ENCODE data around the gene NRROS.
A peak's percentile ranks its signal among the peaks of the same experiment; 100 is the strongest.
"Not testable (repeated sequence)": the region's sequence is repeated elsewhere in the genome, so short reads cannot be mapped to it uniquely, and the experiment has no call there.

Gene NRROS

DNA sequence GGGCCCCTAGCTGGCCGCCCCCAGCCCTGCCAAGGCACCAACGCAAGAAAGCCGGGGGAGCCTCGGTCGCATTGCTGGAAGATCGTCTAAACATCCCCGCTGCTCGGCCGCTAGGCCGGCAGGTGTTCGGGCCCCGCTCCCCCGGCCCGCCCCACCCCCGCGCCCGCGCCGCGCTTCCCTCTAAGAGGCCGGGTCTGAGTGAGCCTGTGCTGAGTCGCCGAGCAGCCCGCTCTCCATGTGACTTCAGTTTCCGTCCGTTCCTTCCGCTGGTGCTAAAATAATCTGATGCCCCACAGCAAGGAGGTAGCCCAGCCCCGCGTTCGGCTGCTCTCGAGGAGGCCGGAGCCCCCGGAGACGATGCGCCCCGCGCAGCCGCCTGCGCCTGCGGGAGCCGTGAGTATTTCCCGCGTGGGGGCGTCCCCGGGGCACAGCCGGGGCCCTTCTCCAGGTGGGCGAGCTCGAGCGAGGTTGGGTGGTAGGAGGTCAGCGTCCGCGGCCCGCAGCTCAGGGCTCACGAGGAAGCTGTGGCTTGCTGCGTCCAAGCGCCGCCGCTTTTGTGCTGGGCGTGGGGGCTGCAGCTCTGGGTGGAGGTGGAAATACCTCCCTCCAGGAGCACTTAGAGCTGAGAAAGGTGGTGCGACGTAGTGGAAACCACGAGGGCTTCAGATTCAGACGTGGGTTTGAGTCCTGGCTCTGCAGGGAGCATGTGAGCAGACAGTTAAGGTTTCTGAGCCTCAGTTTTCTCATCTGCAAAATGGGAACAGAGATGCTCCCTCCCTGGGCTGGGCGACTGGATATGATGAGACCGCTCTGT, at the start of gene NRROS:
Gene NRROS (plus strand): TSS at position 212 of the 814 bp plus-strand sequence. CDS start 14,846 bp downstream, outside the sequence.
- DNase-seq (ENCODE audit: insufficient read length, low spot score) (peak; percentile 74), FAIRE-seq (peak; percentile 68)

DNA sequence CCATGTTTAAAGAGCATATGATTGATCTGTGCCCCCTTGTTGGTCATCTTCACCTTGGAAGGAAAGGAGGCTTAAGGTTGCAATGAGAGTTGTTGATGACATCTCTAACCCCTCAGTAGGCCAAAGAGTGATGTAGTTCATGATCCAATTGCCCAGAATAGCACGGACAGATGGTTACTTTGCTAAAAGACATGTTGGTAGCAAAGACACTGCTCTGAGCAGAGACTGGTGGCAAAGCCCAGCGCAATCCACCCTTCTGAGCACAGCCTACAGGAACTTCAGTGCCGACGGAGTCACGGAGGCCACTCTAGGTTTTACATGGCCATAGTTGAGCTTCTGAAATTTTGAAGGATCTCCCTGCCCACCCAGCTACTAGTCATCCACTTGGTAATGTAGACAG, 49.2 kb upstream of the NRROS start:
- FAIRE-seq (no peak), DNase-seq (ENCODE audit: insufficient read length, low spot score) (no peak)

DNA sequence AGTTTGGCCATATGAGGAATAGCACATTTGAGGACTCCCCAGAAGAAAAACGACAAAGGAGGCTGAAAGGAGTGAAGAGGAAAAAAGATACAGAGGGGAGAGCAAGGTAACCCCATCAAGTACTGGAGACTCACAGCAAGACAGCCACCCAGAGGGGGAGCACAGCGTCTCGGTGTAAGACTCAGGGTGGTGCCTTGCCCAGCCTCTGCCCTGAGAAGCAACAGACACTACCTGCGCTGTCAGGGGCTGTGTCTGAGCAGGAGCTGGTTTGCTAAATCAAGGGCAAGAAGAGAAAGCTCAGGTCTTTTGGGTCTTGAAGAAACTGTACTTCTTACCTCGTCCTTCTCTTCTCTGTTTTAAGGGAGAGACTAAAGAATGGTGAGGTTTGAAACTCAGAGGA, 43.1 kb upstream of the NRROS start:
- DNase-seq (ENCODE audit: insufficient read length, low spot score) (no peak), FAIRE-seq (no peak)

DNA sequence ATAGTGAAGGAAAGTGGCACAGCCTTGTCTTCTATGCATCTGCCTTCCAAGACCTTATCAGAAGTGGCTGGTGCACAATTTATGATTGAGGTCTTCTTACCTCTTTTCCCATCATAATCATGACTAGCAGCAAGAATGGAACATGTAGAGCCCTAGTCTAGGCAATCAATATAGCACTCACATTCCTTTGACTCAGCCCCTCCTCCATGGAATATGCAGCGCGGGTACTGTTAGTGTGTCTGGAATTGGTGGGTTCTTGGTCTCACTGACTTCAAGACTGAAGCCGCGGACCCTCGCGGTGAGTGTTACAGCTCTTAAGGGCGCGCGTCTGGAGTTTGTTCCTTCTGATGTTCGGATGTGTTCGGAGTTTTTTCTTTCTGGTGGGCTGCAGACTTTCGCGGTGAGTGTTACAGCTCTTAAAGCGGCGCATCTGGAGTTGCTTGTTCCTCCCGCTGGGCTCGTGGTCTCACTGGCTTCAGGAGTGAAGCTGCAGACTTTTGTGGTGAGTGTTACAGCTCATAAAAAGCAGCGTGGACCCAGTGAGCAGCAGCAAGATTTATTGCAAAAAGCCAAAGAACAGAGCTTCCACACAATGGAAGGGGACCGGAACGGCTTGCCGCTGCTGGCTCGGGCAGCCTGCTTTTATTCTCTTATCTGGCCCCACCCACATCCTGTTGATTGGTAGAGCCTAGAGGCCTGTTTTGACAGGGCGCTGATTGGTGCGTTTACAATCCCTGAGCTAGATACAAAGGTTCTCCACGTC, 41.3 kb upstream of the NRROS start:
- DNase-seq (ENCODE audit: insufficient read length, low spot score); FAIRE-seq: not testable (repeated sequence)

DNA sequence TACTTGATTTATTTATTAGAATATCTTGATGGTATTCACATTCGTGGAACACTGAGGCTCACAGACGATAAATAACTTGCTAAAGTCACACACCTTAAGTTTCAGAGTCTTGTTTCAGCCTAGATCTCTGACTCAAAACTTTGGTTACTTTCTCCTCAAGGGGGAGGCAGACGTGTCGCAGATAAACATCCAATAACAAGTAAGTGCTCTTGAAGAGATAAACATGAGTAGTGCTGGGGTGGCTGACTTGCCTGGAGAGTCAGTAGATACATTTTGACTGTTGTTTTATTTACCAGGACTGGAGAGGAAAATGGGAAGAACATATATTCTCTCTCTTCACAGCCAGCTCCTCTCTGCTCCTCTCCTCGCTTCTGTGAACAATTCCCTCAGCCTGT, 39.8 kb upstream of the NRROS start:
- no peak for DNase-seq (ENCODE audit: insufficient read length, low spot score)
- no peak for FAIRE-seq

DNA sequence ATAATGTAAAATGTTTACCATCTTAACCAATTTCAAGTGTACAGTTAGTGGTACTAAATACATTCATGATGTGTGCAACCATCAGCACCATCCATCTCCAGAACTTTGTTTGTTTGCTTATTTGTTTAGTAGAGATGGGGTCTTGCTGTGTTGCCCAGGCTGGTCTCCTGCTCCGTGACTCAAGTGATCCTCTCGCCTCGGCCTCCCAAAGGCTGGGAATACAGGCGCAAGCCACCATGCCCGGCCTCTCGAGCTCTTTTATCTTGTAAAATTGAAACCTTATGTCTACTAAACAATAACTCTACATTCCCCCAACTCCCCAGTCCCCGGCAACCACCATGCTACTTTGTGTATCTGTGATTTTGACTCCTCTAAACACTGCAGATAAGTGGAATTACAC, 39.1 kb upstream of the NRROS start:
- FAIRE-seq (no peak), DNase-seq (ENCODE audit: insufficient read length, low spot score) (no peak)

DNA sequence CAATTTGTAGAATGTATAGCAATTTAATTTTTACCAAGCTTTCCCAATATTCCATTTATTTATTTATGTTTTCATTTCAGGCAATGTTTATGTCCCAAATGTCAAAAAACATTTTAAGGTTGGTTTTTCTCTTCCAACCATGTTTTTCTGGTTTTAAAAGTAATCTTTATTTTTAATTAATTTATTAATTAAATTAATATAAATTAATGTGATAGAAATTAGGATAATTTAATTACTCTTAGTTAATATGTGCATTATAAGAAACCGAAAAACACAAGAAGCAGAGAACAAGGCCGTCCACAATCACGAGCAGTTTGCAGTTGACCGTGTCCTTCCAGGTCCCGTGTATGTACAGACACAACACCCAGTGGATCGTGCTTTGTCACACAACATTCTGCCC, 36.8 kb upstream of the NRROS start:
- no peak for DNase-seq (ENCODE audit: insufficient read length, low spot score)
- FAIRE-seq: no peak

DNA sequence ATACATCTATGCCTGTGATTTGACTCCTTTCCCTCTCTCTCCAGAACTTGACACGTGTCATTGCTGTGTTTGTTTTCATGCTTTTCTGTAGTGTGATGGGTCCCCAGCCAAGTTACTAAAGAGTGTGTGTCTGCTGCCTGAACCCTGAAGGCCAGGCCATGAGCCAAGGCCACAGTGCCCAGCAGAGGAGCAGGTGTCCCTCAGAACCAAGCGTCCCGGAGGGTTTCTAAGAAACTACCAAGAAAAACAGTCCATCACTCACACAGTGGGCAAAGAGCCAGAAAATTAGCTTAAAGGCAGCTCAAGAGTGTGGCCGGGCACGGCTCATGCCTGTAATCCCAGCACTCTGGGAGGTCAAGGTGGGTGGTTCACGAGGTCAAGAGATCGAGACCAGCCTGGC, 35.8 kb upstream of the NRROS start:
- DNase-seq (ENCODE audit: insufficient read length, low spot score) (no peak), FAIRE-seq (no peak)

DNA sequence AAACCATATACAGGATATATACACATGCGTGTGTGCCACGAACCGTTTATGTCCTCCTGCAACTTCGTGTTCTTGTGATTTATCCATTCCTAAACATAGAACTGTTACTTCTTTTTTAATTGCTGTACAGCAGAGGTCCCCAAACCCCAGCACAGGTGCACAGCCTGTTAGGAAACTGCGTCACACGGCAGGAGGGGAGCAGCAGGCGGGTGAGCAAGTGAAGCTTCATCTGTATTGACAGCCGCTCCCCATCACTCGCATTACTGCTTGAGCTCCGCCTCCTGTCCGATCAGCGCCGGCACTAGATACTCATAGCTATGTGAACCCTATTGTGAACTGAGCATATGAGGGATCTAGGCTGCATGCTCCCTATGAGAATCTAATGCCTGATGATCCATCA, 34.9 kb upstream of the NRROS start:
- no peak for DNase-seq (ENCODE audit: insufficient read length, low spot score)
- FAIRE-seq: no peak

DNA sequence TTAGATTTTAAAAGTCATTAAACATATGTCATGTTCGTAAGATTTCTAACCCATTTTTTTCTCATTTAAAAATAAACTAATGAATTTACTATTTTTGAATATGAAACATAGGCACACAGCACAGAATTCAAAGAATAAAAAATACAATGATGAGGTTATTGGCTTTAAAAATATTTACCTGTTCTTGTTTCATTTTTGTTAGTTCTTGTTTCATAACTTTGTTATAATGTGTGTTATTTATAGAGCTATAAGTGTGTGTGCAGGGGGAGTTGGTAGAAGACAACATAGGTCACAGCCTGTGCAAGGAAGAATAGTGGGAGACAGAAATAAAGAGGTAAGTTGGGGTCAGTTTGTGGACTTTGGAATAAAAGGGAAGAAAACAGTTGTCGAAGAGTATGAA, 30.8 kb upstream of the NRROS start:
- FAIRE-seq: no peak
- DNase-seq (ENCODE audit: insufficient read length, low spot score): no peak

DNA sequence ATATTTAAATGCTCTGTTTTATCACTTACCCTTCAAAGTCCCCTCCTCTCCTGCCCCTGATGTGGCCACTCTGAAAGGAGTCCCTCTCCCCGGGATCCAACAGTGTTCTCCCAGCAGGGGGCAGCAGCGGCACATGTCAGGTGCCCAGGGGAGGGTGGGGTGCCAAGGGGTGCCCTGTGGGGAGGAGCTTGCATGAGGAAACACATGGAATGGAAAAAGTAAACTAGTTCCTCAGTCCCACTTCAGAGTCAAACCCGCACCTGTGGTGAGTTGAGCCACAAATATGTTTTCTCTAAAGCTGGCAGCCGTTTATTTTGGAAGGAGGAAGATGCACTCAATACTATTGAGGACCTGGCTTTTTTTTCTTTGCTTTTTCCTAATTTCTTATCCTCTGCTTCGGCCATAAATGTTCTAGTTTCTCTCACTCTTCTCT, 30.1 kb upstream of the NRROS start:
- peak; percentile 94 for FAIRE-seq
- peak; percentile 84 for DNase-seq (ENCODE audit: insufficient read length, low spot score)

DNA sequence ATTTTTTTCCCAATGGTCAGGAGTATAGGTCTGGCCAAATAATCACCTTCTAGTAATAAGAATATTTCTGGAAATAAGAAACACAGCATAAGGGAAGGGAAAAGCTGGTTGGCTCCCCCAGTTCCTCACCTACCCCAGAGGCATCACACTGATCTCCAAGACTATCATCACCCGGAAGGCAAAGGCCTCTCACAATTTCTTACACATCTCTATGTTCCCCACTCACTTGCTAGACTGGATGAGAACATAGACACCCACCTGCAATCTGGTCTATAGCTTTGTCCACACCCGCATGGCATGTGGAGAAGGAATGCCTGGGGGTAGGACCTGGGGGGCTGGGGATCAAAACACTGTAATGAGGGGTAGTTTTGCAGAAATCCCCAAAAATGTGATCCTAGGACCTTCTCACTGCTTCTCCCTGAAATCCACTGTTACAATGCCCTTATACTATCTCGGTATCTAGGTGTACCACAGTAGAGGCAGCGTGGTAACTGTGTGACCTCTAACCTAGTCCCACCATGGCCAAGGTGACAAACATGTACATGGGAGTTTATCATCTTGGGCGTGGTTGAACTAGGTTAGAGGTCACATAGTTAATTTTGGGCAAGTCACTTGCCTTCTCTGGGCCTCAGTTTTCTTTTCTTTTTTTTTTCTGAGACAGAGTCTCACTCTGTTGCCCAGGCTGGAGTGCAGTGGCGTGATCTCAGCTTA, 29.5 kb upstream of the NRROS start:
- DNase-seq (ENCODE audit: insufficient read length, low spot score) (no peak), FAIRE-seq (no peak)

DNA sequence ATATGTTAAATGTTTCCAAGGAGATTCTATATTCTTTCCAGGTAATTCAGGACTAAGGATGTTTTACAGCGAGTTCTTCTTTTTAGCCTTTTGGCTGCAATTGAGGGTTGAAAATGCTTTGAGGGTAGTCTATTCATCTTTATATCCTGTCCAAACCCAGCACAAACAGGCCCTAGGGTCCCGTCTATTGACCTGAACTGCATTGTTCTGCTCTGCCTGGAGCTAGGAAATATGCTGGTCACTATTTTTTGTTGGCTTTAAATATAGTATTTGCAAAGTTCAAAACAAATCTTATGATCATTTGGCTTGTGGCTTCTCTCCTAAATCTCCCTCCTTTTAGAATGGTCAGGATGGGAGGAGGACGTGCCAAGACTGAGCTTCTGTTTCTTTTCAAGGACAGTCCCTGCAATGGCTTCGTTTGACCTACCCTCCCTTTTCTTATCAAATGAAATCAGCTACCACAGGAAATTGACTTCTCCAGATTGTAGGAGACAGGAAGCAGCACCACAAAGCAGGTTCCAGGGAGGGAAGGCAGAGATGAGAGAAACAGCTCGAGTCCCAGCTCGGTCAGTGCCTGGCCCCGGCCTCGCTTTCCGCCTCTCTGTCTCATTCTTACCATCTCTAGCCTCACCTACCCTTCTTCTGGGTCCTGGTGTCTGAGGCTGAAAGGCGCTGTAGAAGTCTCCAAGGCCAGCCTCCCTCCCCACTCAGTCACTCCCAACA, 27.6 kb upstream of the NRROS start:
- no peak for DNase-seq (ENCODE audit: insufficient read length, low spot score)
- no peak for FAIRE-seq

DNA sequence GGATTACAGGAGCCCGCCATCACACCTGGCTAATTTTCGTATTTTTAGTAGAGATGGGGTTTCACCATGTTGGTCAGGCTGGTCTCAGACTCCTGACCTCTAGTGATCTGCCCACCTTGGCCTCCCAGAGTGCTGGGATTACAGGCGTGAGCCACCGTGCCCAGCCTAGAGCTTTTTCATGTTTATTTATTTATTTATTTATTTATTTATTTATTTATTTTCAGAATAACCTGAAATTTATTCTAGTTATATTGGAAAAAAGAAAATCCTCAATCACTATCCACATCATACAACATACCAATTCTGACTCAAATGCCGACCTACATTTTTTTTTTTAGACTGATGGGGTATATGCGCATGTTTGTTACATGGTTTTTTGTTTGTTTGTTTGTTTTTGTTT, 24.3 kb upstream of the NRROS start:
- not testable (repeated sequence) for DNase-seq (ENCODE audit: insufficient read length, low spot score); FAIRE-seq

DNA sequence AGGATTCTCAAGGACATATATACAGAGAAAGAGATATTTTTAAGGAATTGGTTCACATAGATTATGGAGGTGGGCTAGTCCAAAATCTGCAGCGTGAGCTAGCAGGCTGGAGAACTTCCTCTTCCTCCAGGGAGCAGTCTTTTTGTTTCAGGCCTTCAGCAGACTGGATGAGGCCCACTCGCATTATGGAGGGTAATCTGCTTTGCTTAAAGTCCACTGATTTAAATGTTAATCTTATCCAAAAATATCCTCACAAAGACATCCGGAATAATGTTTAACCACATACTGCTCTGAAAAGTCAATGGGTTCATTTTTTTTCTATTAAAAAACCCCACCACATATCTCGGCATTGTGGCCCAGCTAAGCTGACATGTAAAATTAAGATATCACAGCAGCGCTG, 22.2 kb upstream of the NRROS start:
- FAIRE-seq: no peak
- DNase-seq (ENCODE audit: insufficient read length, low spot score): no peak

DNA sequence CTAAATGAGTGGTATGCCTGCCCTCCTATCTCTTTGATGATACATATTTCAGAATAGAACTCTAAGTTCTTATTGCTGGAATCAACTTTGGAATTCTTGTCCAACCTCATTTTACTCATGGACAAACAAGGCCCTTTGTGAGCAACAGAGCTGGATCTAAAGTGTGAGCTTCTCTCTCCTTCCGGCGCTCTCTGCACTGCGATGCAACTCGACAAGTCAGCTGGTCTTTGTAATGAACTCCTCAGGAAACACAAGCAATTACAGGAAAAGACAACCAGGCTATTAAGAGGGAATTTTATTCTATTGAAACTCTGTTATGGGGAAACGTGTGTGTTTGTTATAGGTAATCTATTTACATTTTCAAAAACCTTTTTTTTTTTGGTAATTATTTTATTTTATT, 20.3 kb upstream of the NRROS start:
- DNase-seq (ENCODE audit: insufficient read length, low spot score) (no peak), FAIRE-seq (no peak)

DNA sequence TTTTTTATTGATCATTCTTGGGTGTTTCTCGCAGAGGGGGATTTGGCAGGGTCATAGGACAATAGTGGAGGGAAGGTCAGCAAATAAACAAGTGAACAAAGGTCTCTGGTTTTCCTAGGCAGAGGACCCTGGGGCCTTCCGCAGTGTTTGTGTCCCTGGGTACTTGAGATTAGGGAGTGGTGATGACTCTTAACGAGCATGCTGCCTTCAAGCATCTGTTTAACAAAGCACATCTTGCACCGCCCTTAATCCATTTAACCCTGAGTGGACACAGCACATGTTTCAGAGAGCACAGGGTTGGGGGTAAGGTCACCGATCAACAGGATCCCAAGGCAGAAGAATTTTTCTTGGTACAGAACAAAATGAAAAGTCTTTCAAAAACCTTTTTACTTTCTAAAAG, 19.9 kb upstream of the NRROS start:
- not testable (repeated sequence) for FAIRE-seq; DNase-seq (ENCODE audit: insufficient read length, low spot score)

DNA sequence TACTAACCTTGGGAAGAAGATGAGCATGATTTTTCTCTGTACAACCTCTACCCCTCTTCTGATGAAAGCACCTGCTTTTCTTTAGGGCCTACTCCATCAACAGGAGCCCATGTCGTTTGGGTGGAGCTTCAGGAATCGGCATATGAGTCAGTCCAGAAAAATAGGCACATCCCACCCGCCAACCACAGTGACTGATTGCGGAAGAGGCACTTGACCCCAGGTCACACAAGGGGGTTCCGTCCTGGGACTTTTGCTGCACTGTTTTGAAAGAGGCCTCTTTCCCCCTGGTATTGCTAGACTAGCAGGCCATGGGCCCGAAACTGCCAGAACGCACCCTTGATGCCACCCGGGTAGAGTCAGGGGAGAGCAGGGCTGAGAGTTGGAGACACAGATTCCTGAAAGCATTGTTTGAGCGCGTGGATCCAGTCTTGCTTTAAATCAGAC, 19.3 kb upstream of the NRROS start:
- DNase-seq (ENCODE audit: insufficient read length, low spot score) (no peak), FAIRE-seq (no peak)

DNA sequence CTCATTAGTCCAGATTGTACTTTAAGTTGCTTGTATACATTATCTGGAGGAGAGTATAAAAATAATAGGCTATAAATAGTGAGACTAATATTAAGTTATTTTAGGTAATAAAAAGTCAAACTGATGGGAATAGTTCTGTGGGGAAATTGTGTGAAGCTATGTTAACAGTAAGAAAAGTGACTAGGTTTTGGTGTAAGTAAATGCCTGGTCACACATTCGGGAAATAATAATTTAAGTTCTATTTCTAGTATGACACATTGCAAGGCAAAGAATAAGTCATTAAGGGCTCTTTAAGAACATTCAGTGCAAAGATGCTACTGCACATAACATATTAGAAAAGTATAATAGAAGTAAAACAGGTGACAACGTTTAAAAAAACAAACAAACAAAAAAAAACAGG, 18.8 kb upstream of the NRROS start:
- DNase-seq (ENCODE audit: insufficient read length, low spot score) (no peak), FAIRE-seq (no peak)

DNA sequence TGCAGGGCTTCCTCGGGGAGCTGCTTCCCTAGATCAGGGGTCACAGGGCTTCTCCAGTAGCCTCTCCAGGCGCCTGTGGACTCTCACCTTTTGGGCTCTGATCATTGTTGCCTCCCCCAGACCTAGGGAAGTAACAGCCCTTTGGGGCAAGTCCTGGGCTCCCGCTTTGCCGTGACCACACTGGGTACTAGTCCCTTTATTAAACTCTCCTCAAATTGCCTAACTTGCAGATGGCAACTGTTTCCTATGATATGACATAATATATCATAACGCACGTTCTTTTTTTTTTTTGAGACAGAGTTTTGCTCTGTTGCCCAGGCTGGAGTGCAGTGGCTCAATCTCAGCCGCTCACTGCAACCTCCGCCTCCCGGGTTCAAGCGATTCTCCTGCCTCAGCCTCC, 17.9 kb upstream of the NRROS start:
- FAIRE-seq (no peak), DNase-seq (ENCODE audit: insufficient read length, low spot score) (no peak)

All from GM19239 (cell line).